HFFc6 (cell line): ENCODE results near the gene AREG. TPM values are rescaled to one million over a fixed set of nuclear protein-coding genes. Genes with fewer than 3 reads are reported as not detected.

Experiments
- DNase-seq: peaks from one replicate; pipeline ENCODE4 v3.0.0-alpha.2; 2018
- H3K27ac Mint-ChIP-seq: 2 replicates; pipeline ENCODE4 v1.8.0; 2020; ENCODE audit warnings: mild to moderate bottlenecking, mixed read lengths
- H3K27me3 Mint-ChIP-seq: 2 replicates; pipeline ENCODE4 v1.8.0; 2021; ENCODE audit warnings: mild to moderate bottlenecking, moderate library complexity, mixed read lengths; ENCODE audit not compliant: insufficient read depth
- H3K36me3 Mint-ChIP-seq: 2 replicates; pipeline ENCODE4 v1.8.0; 2021; ENCODE audit warnings: low read depth, mixed read lengths
- H3K4me1 Mint-ChIP-seq: 2 replicates; pipeline ENCODE4 v1.8.0; 2020; ENCODE audit warnings: low read depth, mixed read lengths
- H3K4me3 Mint-ChIP-seq: 2 replicates; pipeline ENCODE4 v1.8.0; 2020; ENCODE audit warnings: mild to moderate bottlenecking, moderate library complexity, mixed read lengths
- H3K9me3 Mint-ChIP-seq: 2 replicates; pipeline ENCODE4 v1.8.0; 2020; ENCODE audit warnings: mild to moderate bottlenecking, mixed read lengths
- CTCF ChIP-seq: fragments of 200-600 bp; sonication (generic); IDR thresholded peaks from 2 replicates; pipeline ENCODE4 v1.5.0; 2021; ENCODE audit warnings: antibody characterized with exemption, mild to moderate bottlenecking
- total RNA-seq, 6 experiments: library from RNA; stranded (reverse); fragmentation: NEBNext Ultra II Directional; extraction: Animal tissue kit (Norgen Biotek cat#: 25700); gene quantifications; 2 replicates in 1 of 6; 3 replicates in 5 of 6; pipeline ENCODE4 v1.2.3, GENCODE V29; 2021

Gene AREG
- total RNA-seq, 6 experiments from 2014 or later, result 0.24 to 0.70 (median 0.45) TPM; not detected in 1

- peak; percentile 34 for DNase-seq
- H3K4me1 Mint-ChIP-seq, result peaks cover 42% of the 10 kb centered on the region
- no peaks in the 10 kb centered on the region for H3K9me3 Mint-ChIP-seq
- H3K4me3 Mint-ChIP-seq, result peak overlapping the region; percentile 67
- peak overlapping the region; percentile 77 for H3K27ac Mint-ChIP-seq
- TF ChIP-seq CTCF, result no peak
- H3K36me3 Mint-ChIP-seq, result no peaks in the 10 kb centered on the region
- no peaks in the 10 kb centered on the region for H3K27me3 Mint-ChIP-seq
Measured at GRCh38 chr4:74474345-74475090, 29.6 kb downstream of the AREG start.

- Mint-ChIP-seq H3K27me3 (no peaks in the 10 kb centered on the region), H3K4me1 (peaks cover 42% of the 10 kb centered on the region), H3K4me3 (peak overlapping the region; percentile 67; the same call in 1 of the 2 replicates), H3K36me3 (no peaks in the 10 kb centered on the region), H3K9me3 (no peaks in the 10 kb centered on the region), H3K27ac (peak overlapping the region; percentile 77; the same call in 1 of the 2 replicates)
- no peak for DNase-seq
- TF ChIP-seq CTCF, result no peak
Measured at GRCh38 chr4:74475091-74475800, 30.3 kb downstream of the AREG start.

GRCh38 chr4:74475946-74476345 lies 31.0 kb downstream of the AREG start:
- H3K9me3 Mint-ChIP-seq, result no peaks in the 10 kb centered on the region
- H3K4me1 Mint-ChIP-seq, result peaks cover 42% of the 10 kb centered on the region
- no peak overlapping the region for H3K4me3 Mint-ChIP-seq
- no peak for DNase-seq
- no peak for TF ChIP-seq CTCF
- no peaks in the 10 kb centered on the region for H3K36me3 Mint-ChIP-seq
- H3K27ac Mint-ChIP-seq, result no peak overlapping the region
- no peaks in the 10 kb centered on the region for H3K27me3 Mint-ChIP-seq

- Mint-ChIP-seq H3K4me3 (no peak overlapping the region), H3K27me3 (no peaks in the 10 kb centered on the region; the same call in 1 of the 2 replicates), H3K4me1 (peaks cover 16% of the 10 kb centered on the region), H3K27ac (no peak overlapping the region), H3K9me3 (no peaks in the 10 kb centered on the region), H3K36me3 (no peaks in the 10 kb centered on the region)
- DNase-seq, result no peak
- TF ChIP-seq CTCF, result no peak
Measured at GRCh38 chr4:74479009-74479408, 34.1 kb downstream of the AREG start.

GRCh38 chr4:74480267-74480666 lies 35.3 kb downstream of the AREG start:
- TF ChIP-seq CTCF, result no peak
- Mint-ChIP-seq H3K27ac (no peak overlapping the region), H3K4me1 (peaks cover 4% of the 10 kb centered on the region), H3K27me3 (no peaks in the 10 kb centered on the region; the same call in 1 of the 2 replicates), H3K9me3 (no peaks in the 10 kb centered on the region), H3K36me3 (no peaks in the 10 kb centered on the region), H3K4me3 (no peak overlapping the region)
- DNase-seq, result no peak
